GM13976 (cell line): Measurements from ENCODE around the gene PIK3R1.

ENCODE experiments used
- DNase-seq: peaks from one replicate; pipeline ENCODE4 v3.0.0; 2012; ENCODE audit warnings: low spot score
- CTCF ChIP-seq: IDR thresholded peaks from 2 replicates; pipeline ENCODE4 v1.5.1; 2012; ENCODE audit warnings: borderline replicate concordance, mild to moderate bottlenecking; ENCODE audit not compliant: insufficient read depth; ENCODE audit errors: extremely low read depth, missing control alignments, control extremely low read depth
- in situ Hi-C: fragments of 300-500 bp; cut with MboI; formaldehyde crosslinking; loops from one replicate; pipeline ENCODE4 v1.12.0; 2022; ENCODE audit warnings: low sequenced_read_pairs, mixed read lengths, inconsistent platforms; ENCODE audit not compliant: unreplicated experiment

PIK3R1 gene

DNA sequence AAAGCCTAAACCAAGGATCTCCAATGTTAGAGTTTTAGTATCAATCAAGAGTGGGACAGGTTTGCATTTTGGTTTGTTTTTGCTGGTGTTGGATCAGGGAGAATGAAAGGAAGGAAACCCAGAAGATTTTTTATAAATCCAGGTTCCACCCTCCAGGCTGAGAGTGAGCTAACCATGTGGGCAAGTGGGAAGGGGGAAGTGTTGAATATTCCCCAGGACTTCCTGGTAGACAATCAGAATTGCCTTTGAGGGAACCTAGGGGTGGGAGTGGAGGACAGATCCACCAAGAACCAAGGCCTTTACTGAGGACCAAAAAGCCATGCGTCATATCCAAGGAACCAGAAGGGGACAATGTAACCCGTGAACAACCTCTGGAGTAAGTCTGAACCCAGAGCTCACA, 33.5 kb upstream of the PIK3R1 start:
- TF ChIP-seq CTCF = no peak
- in situ Hi-C loops = no loop called here
- no peak for DNase-seq

DNA sequence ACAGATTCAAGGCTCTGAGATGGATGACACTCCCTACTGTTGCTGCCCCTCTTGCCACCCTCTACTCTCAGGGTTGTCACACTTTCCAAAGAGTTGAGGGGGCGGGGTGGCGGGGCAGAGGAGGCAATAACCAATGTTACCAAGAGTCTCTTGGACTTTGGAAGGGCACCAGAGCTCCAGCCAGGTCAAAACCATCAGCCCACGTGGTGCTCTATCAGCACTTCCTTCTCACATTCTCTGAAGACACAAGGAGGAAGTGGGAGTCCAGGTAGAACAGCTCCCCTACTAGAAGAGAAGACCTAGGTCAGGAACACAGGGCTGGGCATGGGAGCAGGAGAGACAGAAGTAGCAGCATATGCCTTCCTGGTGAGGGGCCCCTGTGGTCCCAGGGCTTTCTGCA, 33.0 kb upstream of the PIK3R1 start:
- in situ Hi-C loops = no loop called here
- DNase-seq = no peak
- no peak for TF ChIP-seq CTCF

DNA sequence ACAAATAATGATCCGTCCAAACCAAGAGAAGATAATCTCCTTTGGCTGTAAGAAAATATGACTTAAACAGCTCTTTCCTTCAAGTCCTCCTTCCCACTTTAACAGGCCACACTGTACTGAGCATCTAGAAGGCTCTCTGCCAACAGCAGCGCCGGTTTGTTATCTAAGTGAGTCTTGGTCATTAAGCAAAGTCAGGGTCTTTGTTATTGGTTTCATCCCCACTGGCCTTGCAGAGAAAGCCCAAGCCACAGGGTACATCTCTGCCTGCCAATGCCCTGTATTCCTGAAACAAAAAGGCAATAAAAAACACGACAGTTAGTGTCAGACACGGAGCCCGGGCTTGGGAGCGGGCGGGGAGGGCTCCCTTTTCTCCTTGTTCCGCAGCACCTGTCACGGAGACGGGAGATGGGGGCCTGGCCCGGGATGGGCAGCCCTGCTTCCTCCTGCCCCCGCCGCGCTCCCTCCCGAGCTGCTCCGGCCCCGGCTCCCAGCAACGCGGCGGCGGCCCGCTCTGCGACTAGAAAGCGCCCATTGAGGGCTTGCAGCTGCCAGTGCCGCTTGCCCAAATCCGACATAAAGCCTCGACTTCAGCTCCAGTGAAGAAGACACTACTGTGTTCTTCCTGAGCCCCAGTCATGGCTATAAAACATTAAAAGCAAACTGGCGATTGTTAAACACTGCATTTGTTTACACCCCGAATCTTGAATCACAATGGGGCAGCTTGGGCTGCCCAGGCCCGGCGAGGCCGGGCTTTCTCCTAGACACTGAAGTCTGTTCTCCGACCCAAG, 28.1 kb upstream of the PIK3R1 start:
- TF ChIP-seq CTCF = no peak
- in situ Hi-C loops = no loop called here
- no peak for DNase-seq

DNA sequence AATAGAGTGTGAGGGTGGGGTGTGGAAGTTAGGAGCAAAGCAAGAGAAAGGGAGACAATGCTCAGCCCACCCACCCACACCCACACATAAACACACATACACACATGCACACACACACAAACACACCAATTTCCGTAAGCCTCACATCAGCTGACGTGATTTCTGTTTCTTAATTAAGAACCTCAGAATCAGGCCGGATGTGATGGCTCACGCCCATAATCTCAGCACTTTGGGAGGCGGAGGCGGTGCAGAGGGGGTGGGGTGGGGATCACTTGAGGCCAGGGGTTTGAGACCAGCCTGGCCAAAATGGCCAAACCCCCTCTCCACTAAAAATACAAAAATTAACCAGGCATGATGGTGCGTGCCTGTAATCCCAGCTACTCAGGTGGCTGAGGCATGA, 26.4 kb upstream of the PIK3R1 start:
- in situ Hi-C loops = no loop called here
- no peak for TF ChIP-seq CTCF
- no peak for DNase-seq

GRCh38 chr5:68189613-68190012, 25.9 kb upstream of the PIK3R1 start:
- in situ Hi-C loops = no loop called here
- TF ChIP-seq CTCF = no peak
- DNase-seq = no peak

DNA sequence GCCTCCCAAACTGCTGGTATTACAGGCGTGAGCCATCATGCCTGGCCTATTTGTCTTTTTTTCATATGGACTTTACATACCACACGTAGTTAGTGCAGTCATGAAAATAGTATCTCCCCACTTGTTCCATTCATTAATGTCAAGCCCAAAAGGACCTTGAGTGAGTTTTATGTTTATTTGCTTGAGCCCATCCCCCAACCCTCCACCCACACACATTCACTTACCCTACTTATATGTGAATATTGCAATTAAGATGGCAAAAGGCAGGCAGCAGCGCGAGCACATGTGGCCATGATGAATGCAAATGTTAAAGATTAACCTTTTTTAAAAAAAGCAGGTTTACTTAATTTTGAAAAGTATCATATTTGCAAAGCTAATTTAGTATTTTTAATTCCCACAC, 24.9 kb upstream of the PIK3R1 start:
- no peak for TF ChIP-seq CTCF
- no peak for DNase-seq
- in situ Hi-C loops = no loop called here
